GM18868 (cell line): ENCODE results near the gene SLC25A19.
"Not testable (repeated sequence)": the region's sequence is repeated elsewhere in the genome, so short reads cannot be mapped to it uniquely, and the experiment has no call there.

ENCODE experiments used
- ATAC-seq: cut with Tn5 transposase; IDR thresholded peaks from one replicate; pipeline ENCODE4 v1.9.1; 2021; ENCODE audit warnings: mild to moderate bottlenecking, moderate library complexity; ENCODE audit not compliant: unreplicated experiment

The SLC25A19 gene

GRCh38 chr17:75270218-75270965 is 18.8 kb downstream of the SLC25A19 start:
- ATAC-seq: peak; percentile 30

- no peak for ATAC-seq
These were observed 19.4 kb downstream of the SLC25A19 start for GRCh38 chr17:75269844-75270217.

- ATAC-seq: no peak
These were observed 21.6 kb downstream of the SLC25A19 start for GRCh38 chr17:75267411-75268232.

- ATAC-seq: no peak
These were observed 22.2 kb downstream of the SLC25A19 start for GRCh38 chr17:75267153-75267410.

GRCh38 chr17:75266316-75267152 is 22.7 kb downstream of the SLC25A19 start:
- ATAC-seq: no peak

- no peak for ATAC-seq
These were observed 23.5 kb downstream of the SLC25A19 start for GRCh38 chr17:75265614-75266315.

GRCh38 chr17:75263055-75263454 is 26.2 kb downstream of the SLC25A19 start:
- no peak for ATAC-seq

- no peak for ATAC-seq
These were observed 27.1 kb downstream of the SLC25A19 start for GRCh38 chr17:75262112-75262606.

- peak; percentile 93 for ATAC-seq
These were observed 27.7 kb downstream of the SLC25A19 start, which contains the start of the genes GGA3 and MRPS7 for GRCh38 chr17:75261336-75262111. TSS of gene GGA3 (minus strand) at chr17:75261606. CDS start at chr17:75261587, 19 bp downstream. TSS of gene MRPS7 (plus strand) at chr17:75261879. CDS start at chr17:75261901, 22 bp downstream.

GRCh38 chr17:75260641-75261335 is 28.4 kb downstream of the SLC25A19 start:
- ATAC-seq: peak; percentile 19

- not testable (repeated sequence) for ATAC-seq
These were observed 32.0 kb downstream of the SLC25A19 start for GRCh38 chr17:75257228-75257627.

GRCh38 chr17:75255954-75256698 is 33.1 kb downstream of the SLC25A19 start:
- not testable (repeated sequence) for ATAC-seq

GRCh38 chr17:75252039-75252816 is 37.0 kb downstream of the SLC25A19 start:
- ATAC-seq: no peak

GRCh38 chr17:75250009-75250471 is 39.2 kb downstream of the SLC25A19 start:
- peak; percentile 85 for ATAC-seq

- ATAC-seq: no peak
These were observed 39.7 kb downstream of the SLC25A19 start for GRCh38 chr17:75249564-75249963.

GRCh38 chr17:75246404-75246803 is 42.8 kb downstream of the SLC25A19 start:
- no peak for ATAC-seq

- no peak for ATAC-seq
These were observed 44.2 kb downstream of the SLC25A19 start for GRCh38 chr17:75245011-75245410.
